ENCODE measurements around the gene ANKMY1.

The ANKMY1 gene

DNA sequence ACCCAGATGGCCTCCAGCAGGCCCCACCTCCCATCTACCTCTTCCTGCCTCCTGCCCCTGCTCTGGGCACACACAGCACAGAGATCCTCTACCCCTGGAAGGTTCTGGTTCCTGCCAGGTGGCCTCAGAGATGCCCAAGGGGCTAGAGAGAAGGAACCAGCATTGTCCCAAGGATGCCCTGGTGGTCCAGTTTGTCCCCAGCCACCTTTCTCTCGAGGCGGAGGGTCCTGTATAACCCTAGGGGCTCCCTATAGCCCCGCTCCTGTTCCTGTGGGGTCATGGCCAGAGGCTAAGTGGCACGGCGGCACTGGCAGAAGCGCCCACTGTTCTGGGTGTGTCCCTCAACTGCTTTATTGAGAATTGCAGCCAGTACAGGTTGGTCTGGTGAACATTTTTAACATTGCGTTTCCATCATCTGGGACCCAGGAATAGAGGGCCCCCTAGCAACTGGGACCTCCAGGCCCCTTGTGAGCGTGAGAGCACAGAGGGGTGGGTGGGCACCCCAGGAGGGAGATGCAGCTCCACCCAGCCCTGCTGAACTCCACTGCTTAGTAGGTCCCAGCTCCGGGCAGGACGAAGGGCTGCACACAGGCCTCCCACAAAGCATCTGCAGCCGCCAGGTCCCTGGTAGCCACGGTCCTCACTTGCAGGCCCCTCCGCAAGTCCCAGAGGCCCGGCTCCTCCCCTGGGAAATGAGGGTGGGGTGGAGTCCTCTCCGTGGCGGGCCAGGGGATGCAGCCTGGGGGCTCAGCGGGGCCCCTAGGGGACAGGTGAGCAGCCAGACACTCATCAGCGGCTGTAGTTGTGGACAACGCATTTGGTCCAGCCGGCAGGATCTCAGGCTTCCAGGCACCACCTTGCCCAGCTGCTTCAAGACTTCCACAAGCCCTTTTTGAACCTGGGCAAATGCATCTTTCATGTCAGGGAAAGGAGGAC, 89.2 kb downstream of the ANKMY1 start:
- DNase-seq, result no peak

GRCh38 chr2:240467659-240468302, 90.0 kb downstream of the ANKMY1 start:
- DNase-seq, result no peak

GRCh38 chr2:240467149-240467642, 90.6 kb downstream of the ANKMY1 start:
- no peak for DNase-seq

GRCh38 chr2:240466579-240467148, 91.1 kb downstream of the ANKMY1 start:
- no peak for DNase-seq

- DNase-seq, result no peak
Observed at GRCh38 chr2:240465765-240466578, 91.8 kb downstream of the ANKMY1 start.

DNA sequence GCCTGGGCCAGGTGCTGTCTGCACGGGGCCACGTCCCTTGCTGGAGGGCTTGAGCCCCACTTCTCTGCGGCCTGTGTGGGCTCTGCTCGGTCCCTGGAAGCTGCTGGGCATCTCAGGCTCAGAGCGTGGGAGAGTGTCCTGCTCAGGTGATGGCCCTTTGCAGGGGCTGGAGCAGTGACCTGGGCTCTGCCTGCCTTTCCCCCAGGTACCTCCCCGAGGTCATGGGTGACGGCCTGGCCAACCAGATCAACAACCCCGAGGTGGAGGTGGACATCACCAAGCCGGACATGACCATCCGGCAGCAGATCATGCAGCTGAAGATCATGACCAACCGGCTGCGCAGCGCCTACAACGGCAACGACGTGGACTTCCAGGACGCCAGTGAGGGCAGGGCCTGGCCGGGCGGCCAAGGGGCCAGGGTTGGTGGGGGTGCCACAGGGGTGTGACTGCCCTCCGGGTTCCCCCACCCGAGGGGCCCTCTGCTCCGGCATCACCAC, 92.5 kb downstream of the ANKMY1 start:
- no peak for DNase-seq

- no peak for DNase-seq
Observed at GRCh38 chr2:240464514-240465241, 93.1 kb downstream of the ANKMY1 start.

DNA sequence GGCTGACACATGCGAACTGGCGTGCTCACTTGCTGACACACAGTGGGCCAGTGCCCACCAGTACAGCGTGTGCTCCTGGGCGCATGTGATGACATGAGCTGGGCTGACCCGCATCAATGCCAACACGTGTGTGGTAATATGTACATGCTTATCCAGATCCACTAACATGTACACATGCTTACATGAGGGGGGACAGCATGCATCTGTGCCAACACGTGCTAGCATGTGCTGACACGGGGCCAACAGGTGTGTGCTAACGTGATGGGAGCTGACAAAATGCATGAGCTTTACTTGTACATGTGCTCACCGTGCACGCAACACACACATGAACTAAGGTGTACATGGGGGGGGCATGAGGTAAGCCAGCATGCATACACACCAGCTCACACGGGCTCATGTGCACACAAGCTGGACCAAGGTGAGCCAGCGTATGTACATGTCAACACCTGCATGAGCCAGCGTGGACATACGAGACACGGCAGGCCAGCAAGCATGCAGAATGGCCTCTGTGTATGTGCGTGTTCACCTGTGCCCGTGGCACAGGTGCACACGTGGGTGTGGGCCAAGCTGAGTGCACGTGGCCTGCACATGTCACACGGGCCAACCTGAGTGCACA, 93.8 kb downstream of the ANKMY1 start:
- DNase-seq, result no peak

DNA sequence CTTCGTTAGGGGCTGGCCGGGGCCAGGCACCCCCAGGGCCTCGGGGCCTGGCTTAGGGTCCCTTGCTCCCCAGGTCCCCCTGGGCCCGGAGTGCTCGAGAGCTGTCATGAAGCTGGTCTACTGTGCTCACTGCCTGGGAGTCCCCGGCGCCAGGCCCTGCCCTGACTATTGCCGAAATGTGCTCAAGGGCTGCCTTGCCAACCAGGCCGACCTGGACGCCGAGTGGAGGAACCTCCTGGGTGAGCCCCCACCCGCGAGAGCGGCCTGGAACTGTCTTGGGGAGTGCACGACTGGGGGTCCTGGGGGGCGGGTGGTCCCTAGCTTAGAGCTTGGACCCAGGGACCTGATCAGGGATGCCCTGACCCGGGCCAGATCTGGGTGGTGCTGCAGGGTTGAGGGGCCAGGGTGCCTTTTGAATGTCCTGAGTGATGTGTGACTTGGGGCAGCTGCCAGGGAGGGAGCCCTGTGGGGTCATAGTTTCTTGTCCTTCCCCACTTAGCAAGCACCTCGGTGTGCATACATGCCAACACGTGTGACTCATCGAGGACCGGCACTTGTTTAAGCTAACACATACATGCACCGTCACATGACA, 94.4 kb downstream of the ANKMY1 start:
- DNase-seq, result no peak

- no peak for DNase-seq
Observed at GRCh38 chr2:240462707-240463273, 95.0 kb downstream of the ANKMY1 start.

- no peak for DNase-seq
Observed at GRCh38 chr2:240462073-240462706, 95.6 kb downstream of the ANKMY1 start.

GRCh38 chr2:240461471-240462072, 96.2 kb downstream of the ANKMY1 start:
- no peak for DNase-seq

GRCh38 chr2:240460781-240461431, 96.9 kb downstream of the ANKMY1 start:
- no peak for DNase-seq

GRCh38 chr2:240460253-240460711, 97.5 kb downstream of the ANKMY1 start:
- no peak for DNase-seq

DNA sequence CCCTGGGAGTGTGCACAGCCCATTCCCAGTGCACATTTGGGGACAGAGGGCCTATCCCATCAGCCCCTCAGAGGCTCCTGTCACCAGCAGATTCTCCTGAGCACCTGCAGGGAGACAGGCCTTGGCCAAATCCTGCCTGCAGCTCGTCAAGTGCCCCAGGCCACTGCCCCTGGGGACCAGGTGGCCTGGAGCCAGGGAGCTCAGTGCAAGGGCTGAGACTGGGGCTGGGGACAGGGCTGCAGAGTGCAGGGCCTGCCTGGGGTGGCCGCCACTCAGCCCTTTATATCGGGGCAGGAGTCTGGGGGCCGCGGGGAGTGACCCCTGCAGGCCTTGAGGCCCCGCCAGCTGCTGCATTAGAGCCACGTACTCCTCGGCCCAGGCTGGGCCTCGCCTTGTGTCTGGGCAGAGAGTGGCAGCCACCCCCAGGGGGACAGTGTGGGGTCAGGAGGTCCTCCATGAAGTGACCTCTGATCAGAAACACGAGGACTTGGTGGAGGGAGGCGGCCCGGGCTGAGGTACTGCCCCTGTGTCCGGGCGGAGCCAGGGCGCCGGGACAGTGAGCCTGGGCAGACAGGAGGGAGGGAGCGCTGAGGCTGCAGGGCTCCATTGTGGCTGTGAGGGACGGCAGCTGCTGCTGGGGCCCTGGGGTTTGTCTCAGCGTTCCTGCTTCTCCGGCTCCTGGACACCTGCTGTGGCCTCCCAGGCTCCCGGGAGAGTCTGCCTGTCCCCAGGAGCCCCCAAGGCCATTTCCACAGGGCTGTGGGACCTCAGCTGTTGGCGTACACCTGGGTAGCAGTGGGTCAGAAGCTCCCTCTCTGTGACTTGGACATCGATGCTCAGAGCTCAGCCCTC, 98.2 kb downstream of the ANKMY1 start:
- no peak for DNase-seq

DNA sequence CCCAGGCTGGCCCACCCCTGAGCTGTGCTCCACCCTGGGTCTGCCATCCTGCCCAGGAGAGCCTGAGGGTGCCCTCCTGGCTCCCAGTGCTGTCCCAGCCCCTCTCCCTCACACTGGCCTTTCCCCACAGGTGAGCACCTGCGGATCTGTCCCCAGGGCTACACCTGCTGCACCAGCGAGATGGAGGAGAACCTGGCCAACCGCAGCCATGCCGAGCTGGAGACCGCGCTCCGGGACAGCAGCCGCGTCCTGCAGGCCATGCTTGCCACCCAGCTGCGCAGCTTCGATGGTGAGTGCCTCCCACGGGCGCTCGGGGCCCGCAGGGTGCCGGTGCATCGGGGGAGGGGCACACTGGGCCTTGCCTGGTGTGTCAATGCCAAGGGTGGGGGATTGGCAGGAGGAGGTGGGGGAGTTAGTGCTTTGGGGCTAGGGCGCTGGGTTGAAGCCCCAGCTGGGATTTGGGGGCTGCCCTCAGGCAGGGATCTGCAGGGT, 98.8 kb downstream of the ANKMY1 start:
- no peak for DNase-seq

DNA sequence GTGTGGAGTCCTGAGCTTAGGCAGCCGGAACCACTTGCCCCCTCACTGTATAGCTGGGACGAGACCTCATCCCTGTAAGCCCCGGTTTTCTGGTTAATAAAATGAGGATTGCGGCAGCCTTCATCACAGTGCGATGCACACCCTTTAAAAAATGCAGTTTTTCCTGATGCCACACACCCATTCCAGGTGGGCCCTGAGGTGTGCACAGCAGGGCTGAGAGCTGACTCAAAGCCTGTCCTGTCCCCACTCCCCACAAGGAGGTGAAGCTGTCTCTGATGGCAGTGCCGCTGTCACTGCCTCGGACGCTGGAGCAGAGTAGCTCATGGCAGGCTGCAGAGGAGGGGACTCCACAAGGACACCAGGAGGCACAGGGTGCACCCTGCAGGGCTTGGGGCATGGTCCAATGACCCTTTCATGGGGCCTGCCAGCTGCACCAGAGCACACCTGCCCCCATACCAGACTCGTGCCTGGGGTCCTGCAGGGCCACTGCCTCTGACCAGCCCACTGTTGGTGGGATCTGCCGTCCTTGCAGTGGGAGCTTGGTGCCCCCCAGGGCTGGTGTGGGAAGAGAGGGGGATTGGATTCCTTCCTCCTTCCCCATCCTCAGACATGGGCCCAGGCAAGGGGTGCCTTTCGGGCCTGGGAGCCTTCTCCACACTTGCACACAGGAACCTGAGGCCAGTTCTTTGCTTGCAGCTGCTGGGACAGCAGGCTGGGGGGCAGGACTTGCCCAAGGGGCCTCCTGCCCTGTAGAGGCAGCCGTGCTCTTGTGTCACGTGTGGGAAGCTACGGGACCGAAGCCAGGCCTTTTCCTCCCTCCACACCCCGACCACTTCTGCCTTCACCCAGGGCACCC, 99.5 kb downstream of the ANKMY1 start:
- no peak for DNase-seq

All from NCI-H2227 treated with DMSO at 0.1 percent for 48 hours (cell line).